Gastrocnemius medialis (tissue), 4 donors: ENCODE results near the gene KISS1R. TPM values are rescaled to one million over a fixed set of nuclear protein-coding genes. Genes with fewer than 3 reads are reported as not detected.

Source experiments
- ATAC-seq, 2 donors: fragments of 150-250 bp; one replicate each; pipeline ENCODE4 v1.9.1; 2016
- DNase-seq, 2 donors: peaks; one replicate each; pipeline ENCODE4 v3.0.0-alpha.2; 2019
- H3K27ac ChIP-seq, 4 donors: fragments of 200-600 bp; sonication (generic); 1 replicate in 1 of 4; 2 replicates in 3 of 4; pipeline ENCODE4 v1.5.1; 2016 to 2018; ENCODE audit warnings: mild to moderate bottlenecking in 2 of 4, moderate library complexity in 1 of 4
- H3K27me3 ChIP-seq, 3 donors: fragments of 200-600 bp; sonication (generic) in 2 of 3; 1 replicate in 1 of 3; 2 replicates in 2 of 3; pipeline versions ENCODE4 v1.5.1 to v1.6.0; 2016 to 2019; ENCODE audit warnings: mild to moderate bottlenecking in 1 of 3, moderate library complexity in 1 of 3
- H3K36me3 ChIP-seq, 2 donors: fragments of 200-600 bp; sonication (generic) in 1 of 2; one replicate each; pipeline ENCODE4 v1.5.1; 2017 to 2018
- H3K4me1 ChIP-seq, 2 donors: fragments of 200-600 bp; sonication (generic) in 1 of 2; one replicate each; pipeline ENCODE4 v1.5.1; 2016 to 2017; ENCODE audit warnings: mild to moderate bottlenecking in 2 of 2
- H3K4me3 ChIP-seq, 4 donors: fragments of 200-600 bp; sonication (generic) in 3 of 4; 1 replicate in 1 of 4; 2 replicates in 3 of 4; pipeline ENCODE4 v1.5.1; 2016 to 2019; ENCODE audit warnings: mild to moderate bottlenecking in 2 of 4
- H3K9me3 ChIP-seq, 3 donors: fragments of 200-600 bp; sonication (generic) in 2 of 3; 1 replicate in 1 of 3; 2 replicates in 2 of 3; pipeline ENCODE4 v1.5.1; 2016 to 2019
- CTCF ChIP-seq, 5 experiments: fragments of 450-650 bp in 3 of 5; fragments of 200-600 bp in 2 of 5; sonication (generic) in 2 of 5; IDR thresholded peaks in 4 of 5; conservative IDR thresholded peaks in 1 of 5; 1 replicate in 4 of 5; 2 replicates in 1 of 5; pipeline ENCODE4 v1.5.1; 2016 to 2019; ENCODE audit warnings: antibody characterized with exemption in 5 of 5, mild to moderate bottlenecking in 3 of 5, moderate library complexity in 3 of 5
- POLR2A ChIP-seq, 2 donors: fragments of 450-650 bp; IDR thresholded peaks; one replicate each; pipeline ENCODE4 v1.6.1; 2017; ENCODE audit warnings: antibody characterized with exemption in 2 of 2, mild to moderate bottlenecking in 2 of 2, moderate library complexity in 2 of 2
- in situ Hi-C, 4 donors: fragments of 200-750 bp; cut with MboI; loops; one replicate each; pipeline versions ENCODE4 v1.15.0 to v1.8.0; 2017; ENCODE audit warnings: low sequenced_read_pairs in 4 of 4
- intact Hi-C: fragments of 100-400 bp; cut with DNase I; formaldehyde crosslinking; loops from one replicate; pipeline ENCODE4 v1.15.1; 2023; ENCODE audit warnings: low total_unique reads
- total RNA-seq, 4 donors: library from RNA; depleted of rRNA; stranded (reverse); fragments of >200 nt; gene quantifications; one replicate each; pipeline versions ENCODE4 v1.1.0 to v1.2.3, GENCODE V29; 2016

The KISS1R gene
- total RNA-seq, 4 donors from 2014 or later, result not detected

- ATAC-seq (no peak), DNase-seq (no peak)
- H3K4me3 ChIP-seq, result no peak overlapping the region
- intact Hi-C loops, result no loop called here
- H3K27me3 ChIP-seq, result no peaks in the 10 kb centered on the region
- peaks cover 0 to 4% of the 10 kb centered on the region in 2 donors for H3K4me1 ChIP-seq
- TF ChIP-seq CTCF (IDR thresholded peaks at IDR 0.05 in 4 of 5, conservative IDR thresholded peaks at IDR 0.05 in 1 of 5) (no peak), POLR2A (IDR thresholded peaks at IDR 0.05) (no peak)
- H3K27ac ChIP-seq, result no peak overlapping the region
- no peaks in the 10 kb centered on the region for H3K9me3 ChIP-seq
- in situ Hi-C loops, result no loop called here
- peaks cover 0 to 60% of the 10 kb centered on the region in 2 donors for H3K36me3 ChIP-seq
Observed at GRCh38 chr19:887072-887471, 30.1 kb upstream of the KISS1R start.

- in situ Hi-C loops (no loop called here), intact Hi-C loops (no loop called here)
- DNase-seq (no peak), ATAC-seq (no peak)
- Histone ChIP-seq H3K27ac (no peak overlapping the region), H3K4me3 (no peak overlapping the region), H3K4me1 (peaks cover 0 to 9% of the 10 kb centered on the region in 2 donors), H3K27me3 (no peaks in the 10 kb centered on the region), H3K36me3 (peaks cover 0 to 55% of the 10 kb centered on the region in 2 donors), H3K9me3 (no peaks in the 10 kb centered on the region)
- TF ChIP-seq POLR2A (IDR thresholded peaks at IDR 0.05) (no peak), CTCF (IDR thresholded peaks at IDR 0.05 in 4 of 5, conservative IDR thresholded peaks at IDR 0.05 in 1 of 5) (no peak)
Observed at GRCh38 chr19:887599-887998, 29.5 kb upstream of the KISS1R start.

- ATAC-seq, result no peak
- intact Hi-C loops, result no loop called here
- no peak for TF ChIP-seq CTCF (IDR thresholded peaks at IDR 0.05 in 4 of 5, conservative IDR thresholded peaks at IDR 0.05 in 1 of 5)
- TF ChIP-seq POLR2A (IDR thresholded peaks at IDR 0.05), result no peak
- Histone ChIP-seq H3K4me3 (no peak overlapping the region), H3K9me3 (no peaks in the 10 kb centered on the region), H3K27me3 (no peaks in the 10 kb centered on the region), H3K36me3 (peaks cover 0 to 48% of the 10 kb centered on the region in 2 donors), H3K4me1 (peaks cover 0 to 9% of the 10 kb centered on the region in 2 donors), H3K27ac (no peak overlapping the region)
- no peak for DNase-seq
- in situ Hi-C loops, result no loop called here
Observed at GRCh38 chr19:888581-889385, 28.4 kb upstream of the KISS1R start.

GRCh38 chr19:889662-890295 is 27.4 kb upstream of the KISS1R start:
- H3K4me1 ChIP-seq, result peaks cover 0 to 9% of the 10 kb centered on the region in 2 donors
- no peak for ATAC-seq
- no peaks in the 10 kb centered on the region for H3K27me3 ChIP-seq
- H3K36me3 ChIP-seq, result peaks cover 0 to 40% of the 10 kb centered on the region in 2 donors
- no peak overlapping the region for H3K4me3 ChIP-seq
- H3K9me3 ChIP-seq, result no peaks in the 10 kb centered on the region
- H3K27ac ChIP-seq, result no peak overlapping the region
- in situ Hi-C loops, result no loop called here
- no peak for DNase-seq
- TF ChIP-seq POLR2A (IDR thresholded peaks at IDR 0.05) (no peak), CTCF (IDR thresholded peaks at IDR 0.05 in 4 of 5, conservative IDR thresholded peaks at IDR 0.05 in 1 of 5) (no peak)
- intact Hi-C loops, result no loop called here
